Mucosa of gallbladder (tissue), 1 donor: ENCODE measurements around the gene FBLN7. TPM values are rescaled to one million over a fixed set of nuclear protein-coding genes. Genes with fewer than 3 reads are reported as not detected.

Experiments
- DNase-seq: peaks from one replicate; pipeline ENCODE4 v3.0.0-alpha.2; 2020; ENCODE audit warnings: low spot score
- total RNA-seq: library from RNA; stranded (reverse); gene quantifications from one replicate; pipeline ENCODE4 v1.2.1, GENCODE V29; 2021
- donor health status: DM: no; HTN: no; CAD: no.

Gene FBLN7
- total RNA-seq, 1 donor from 2014 or later, result 2.9 TPM

- DNase-seq, result no peak
Measured at GRCh38 chr2:112157472-112157871, 19.3 kb downstream of the FBLN7 start.

- no peak for DNase-seq
Measured at GRCh38 chr2:112159454-112159921, 21.3 kb downstream of the FBLN7 start.

GRCh38 chr2:112160283-112161250 lies 22.4 kb downstream of the FBLN7 start:
- DNase-seq, result no peak

- no peak for DNase-seq
Measured at GRCh38 chr2:112161431-112162145, 23.4 kb downstream of the FBLN7 start.

GRCh38 chr2:112162341-112162740 lies 24.2 kb downstream of the FBLN7 start:
- no peak for DNase-seq

GRCh38 chr2:112162956-112163355 lies 24.8 kb downstream of the FBLN7 start:
- DNase-seq, result no peak

- no peak for DNase-seq
Measured at GRCh38 chr2:112163541-112163981, 25.4 kb downstream of the FBLN7 start.

GRCh38 chr2:112164876-112165275 lies 26.7 kb downstream of the FBLN7 start:
- DNase-seq, result no peak

GRCh38 chr2:112165296-112165695 lies 27.1 kb downstream of the FBLN7 start:
- no peak for DNase-seq

GRCh38 chr2:112166806-112167499 lies 28.8 kb downstream of the FBLN7 start:
- no peak for DNase-seq

- DNase-seq, result no peak
Measured at GRCh38 chr2:112168422-112169124, 30.4 kb downstream of the FBLN7 start.

- DNase-seq, result no peak
Measured at GRCh38 chr2:112170495-112170894, 32.3 kb downstream of the FBLN7 start.

- no peak for DNase-seq
Measured at GRCh38 chr2:112173646-112174319, 35.6 kb downstream of the FBLN7 start.

GRCh38 chr2:112174383-112174782 lies 36.2 kb downstream of the FBLN7 start:
- DNase-seq, result no peak

- DNase-seq, result no peak
Measured at GRCh38 chr2:112175333-112175732, 37.1 kb downstream of the FBLN7 start.

GRCh38 chr2:112175958-112176573 lies 37.9 kb downstream of the FBLN7 start:
- no peak for DNase-seq

GRCh38 chr2:112181571-112182290 lies 43.5 kb downstream of the FBLN7 start:
- DNase-seq, result no peak

GRCh38 chr2:112182581-112183034 lies 44.4 kb downstream of the FBLN7 start:
- no peak for DNase-seq

- DNase-seq, result no peak
Measured at GRCh38 chr2:112183327-112184025, 45.3 kb downstream of the FBLN7 start.
